GM23338 (cell line): Measurements from ENCODE around the gene TTLL5.

Experiments used
- CTCF ChIP-seq, 2 experiments: fragments of 200-600 bp in 1 of 2; sonication (generic) in 1 of 2; conservative IDR thresholded peaks; 2 replicates each; pipeline versions ENCODE4 v1.5.1 to v1.6.1; 2016 to 2017; ENCODE audit warnings: antibody characterized with exemption in 2 of 2, low read depth in 2 of 2, mild to moderate bottlenecking in 2 of 2, moderate library complexity in 1 of 2
- EZH2phosphoT487 ChIP-seq: fragments of 200-600 bp; sonication (generic); IDR thresholded peaks from one replicate; pipeline ENCODE4 v1.8.1; 2018; ENCODE audit warnings: antibody characterized with exemption; ENCODE audit not compliant: unreplicated experiment
- POLR2AphosphoS5 ChIP-seq: IDR thresholded peaks from 2 replicates; pipeline ENCODE4 v1.6.1; 2016; ENCODE audit warnings: antibody characterized with exemption, low read depth

- TF ChIP-seq POLR2AphosphoS5, result no peak
- no peak for TF ChIP-seq CTCF (conservative IDR thresholded peaks at IDR 0.05; ENCODE audit: low read depth in 2 of 2)
- TF ChIP-seq EZH2phosphoT487, result no peak
These were observed 278.2 kb downstream of the TTLL5 start for GRCh38 chr14:75939200-75939599.
